Colonic mucosa (tissue), 4 donors: Measurements from ENCODE around the gene APH1B. TPM values are rescaled to one million over a fixed set of nuclear protein-coding genes. Genes with fewer than 3 reads are reported as not detected.

Experiments used
- DNase-seq: peaks from one replicate; pipeline ENCODE4 v3.0.0-alpha.2; 2020
- H3K27ac ChIP-seq: fragments of 200-600 bp; one replicate; pipeline ENCODE4 v1.8.0; 2021
- H3K27me3 ChIP-seq: fragments of 200-600 bp; one replicate; pipeline ENCODE4 v1.8.0; 2021
- H3K36me3 ChIP-seq: fragments of 200-600 bp; one replicate; pipeline ENCODE4 v1.8.0; 2021
- H3K4me1 ChIP-seq: fragments of 200-600 bp; one replicate; pipeline ENCODE4 v1.8.0; 2021; ENCODE audit warnings: mild to moderate bottlenecking
- H3K4me3 ChIP-seq: fragments of 200-600 bp; one replicate; pipeline ENCODE4 v1.8.0; 2021
- H3K9ac ChIP-seq, 2 donors: one replicate each; pipeline ENCODE4 v1.7.0; 2013; ENCODE audit warnings: control low read depth in 2 of 2, low read depth in 2 of 2, low read length in 2 of 2
- H3K9me3 ChIP-seq: fragments of 200-600 bp; one replicate; pipeline ENCODE4 v1.8.0; 2021
- CTCF ChIP-seq: fragments of 200-600 bp; IDR thresholded peaks from one replicate; pipeline ENCODE4 v1.8.0; 2022; ENCODE audit warnings: antibody characterized with exemption, mild to moderate bottlenecking
- intact Hi-C: fragments of 100-400 bp; cut with DNase I; formaldehyde crosslinking; loops from one replicate; pipeline ENCODE4 v1.14.1; 2022
- total RNA-seq, 2 donors: library from RNA; stranded (reverse); fragmentation: NEBNext Ultra II Directional in 1 of 2; extraction: Animal tissue kit (Norgen Biotek cat#: 25700) in 1 of 2; gene quantifications; one replicate each; pipeline ENCODE4 v1.2.1, GENCODE V29; 2021
- donor health status: healthy.
- donor health status: DM: no; HTN: no; CAD: no.
- donor health status: DM: no; HTN: no; CAD: no.

APH1B gene
- total RNA-seq, 2 donors from 2014 or later, result 5.0 to 8.9 TPM

- no peaks in the 10 kb centered on the region for H3K36me3 ChIP-seq
- H3K9ac ChIP-seq, result no peak overlapping the region
- TF ChIP-seq CTCF, result no peak
- H3K27me3 ChIP-seq, result no peaks in the 10 kb centered on the region
- DNase-seq, result no peak
- no peak overlapping the region for H3K27ac ChIP-seq
- intact Hi-C loops, result no loop called here
- H3K9me3 ChIP-seq, result no peaks in the 10 kb centered on the region
- no peak overlapping the region for H3K4me3 ChIP-seq
- no peaks in the 10 kb centered on the region for H3K4me1 ChIP-seq
Measured at GRCh38 chr15:63322541-63322940, 45.1 kb downstream of the APH1B start.

GRCh38 chr15:63323798-63324563 lies 46.6 kb downstream of the APH1B start:
- H3K4me3 ChIP-seq, result no peak overlapping the region
- no peak overlapping the region for H3K27ac ChIP-seq
- intact Hi-C loops, result no loop called here
- TF ChIP-seq CTCF, result no peak
- no peaks in the 10 kb centered on the region for H3K36me3 ChIP-seq
- H3K9me3 ChIP-seq, result no peaks in the 10 kb centered on the region
- no peak for DNase-seq
- H3K9ac ChIP-seq, result no peak overlapping the region
- no peaks in the 10 kb centered on the region for H3K27me3 ChIP-seq
- no peaks in the 10 kb centered on the region for H3K4me1 ChIP-seq

- H3K4me1 ChIP-seq, result no peaks in the 10 kb centered on the region
- H3K4me3 ChIP-seq, result no peak overlapping the region
- no peak overlapping the region for H3K9ac ChIP-seq
- H3K36me3 ChIP-seq, result no peaks in the 10 kb centered on the region
- no peaks in the 10 kb centered on the region for H3K9me3 ChIP-seq
- DNase-seq, result no peak
- intact Hi-C loops, result no loop called here
- no peak for TF ChIP-seq CTCF
- no peak overlapping the region for H3K27ac ChIP-seq
- no peaks in the 10 kb centered on the region for H3K27me3 ChIP-seq
Measured at GRCh38 chr15:63324770-63325169, 47.4 kb downstream of the APH1B start.

GRCh38 chr15:63327648-63328421 lies 50.4 kb downstream of the APH1B start:
- Histone ChIP-seq H3K27me3 (no peaks in the 10 kb centered on the region), H3K36me3 (no peaks in the 10 kb centered on the region), H3K4me1 (no peaks in the 10 kb centered on the region), H3K27ac (no peak overlapping the region), H3K9ac (no peak overlapping the region), H3K4me3 (no peak overlapping the region), H3K9me3 (no peaks in the 10 kb centered on the region)
- no peak for TF ChIP-seq CTCF
- DNase-seq, result no peak
- intact Hi-C loops, result no loop called here

GRCh38 chr15:63329567-63330350 lies 52.4 kb downstream of the APH1B start:
- intact Hi-C loops, result no loop called here
- Histone ChIP-seq H3K27ac (no peak overlapping the region), H3K9me3 (no peaks in the 10 kb centered on the region), H3K36me3 (no peaks in the 10 kb centered on the region), H3K27me3 (no peaks in the 10 kb centered on the region), H3K4me3 (no peak overlapping the region), H3K4me1 (no peaks in the 10 kb centered on the region), H3K9ac (no peak overlapping the region)
- no peak for TF ChIP-seq CTCF
- no peak for DNase-seq
